ENCODE results near the gene PDE7B.

The PDE7B gene

DNA sequence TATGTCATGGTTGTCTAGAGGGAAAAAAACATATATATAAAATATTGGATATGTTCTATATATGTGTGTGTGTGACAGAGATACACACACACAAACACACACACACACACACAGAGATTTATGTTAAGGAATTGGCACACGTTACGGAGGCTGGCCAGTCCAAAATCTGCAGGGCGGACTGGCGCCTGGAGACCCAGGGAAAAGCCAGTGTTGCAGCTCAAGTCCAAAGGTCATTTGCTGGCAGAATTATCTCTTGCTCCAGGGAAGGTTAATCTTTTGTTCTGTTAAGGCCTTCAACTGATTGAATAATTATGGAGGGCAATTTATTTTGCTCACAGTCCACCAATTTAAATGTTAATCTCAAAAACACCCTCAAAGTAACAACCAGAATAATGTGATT is 37.5 kb upstream of the PDE7B start:
- no peak for DNase-seq (ENCODE audit: extremely low spot score)
- ChIA-PET POLR2A (no interaction called here), CTCF (no interaction called here)
- TF ChIP-seq, protein P1, sequence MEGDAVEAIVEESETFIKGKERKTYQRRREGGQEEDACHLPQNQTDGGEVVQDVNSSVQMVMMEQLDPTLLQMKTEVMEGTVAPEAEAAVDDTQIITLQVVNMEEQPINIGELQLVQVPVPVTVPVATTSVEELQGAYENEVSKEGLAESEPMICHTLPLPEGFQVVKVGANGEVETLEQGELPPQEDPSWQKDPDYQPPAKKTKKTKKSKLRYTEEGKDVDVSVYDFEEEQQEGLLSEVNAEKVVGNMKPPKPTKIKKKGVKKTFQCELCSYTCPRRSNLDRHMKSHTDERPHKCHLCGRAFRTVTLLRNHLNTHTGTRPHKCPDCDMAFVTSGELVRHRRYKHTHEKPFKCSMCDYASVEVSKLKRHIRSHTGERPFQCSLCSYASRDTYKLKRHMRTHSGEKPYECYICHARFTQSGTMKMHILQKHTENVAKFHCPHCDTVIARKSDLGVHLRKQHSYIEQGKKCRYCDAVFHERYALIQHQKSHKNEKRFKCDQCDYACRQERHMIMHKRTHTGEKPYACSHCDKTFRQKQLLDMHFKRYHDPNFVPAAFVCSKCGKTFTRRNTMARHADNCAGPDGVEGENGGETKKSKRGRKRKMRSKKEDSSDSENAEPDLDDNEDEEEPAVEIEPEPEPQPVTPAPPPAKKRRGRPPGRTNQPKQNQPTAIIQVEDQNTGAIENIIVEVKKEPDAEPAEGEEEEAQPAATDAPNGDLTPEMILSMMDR (IDR thresholded peaks at IDR 0.05; ENCODE audit: control extremely low read depth, extremely low read depth, low read depth, missing control alignments): no peak

DNA sequence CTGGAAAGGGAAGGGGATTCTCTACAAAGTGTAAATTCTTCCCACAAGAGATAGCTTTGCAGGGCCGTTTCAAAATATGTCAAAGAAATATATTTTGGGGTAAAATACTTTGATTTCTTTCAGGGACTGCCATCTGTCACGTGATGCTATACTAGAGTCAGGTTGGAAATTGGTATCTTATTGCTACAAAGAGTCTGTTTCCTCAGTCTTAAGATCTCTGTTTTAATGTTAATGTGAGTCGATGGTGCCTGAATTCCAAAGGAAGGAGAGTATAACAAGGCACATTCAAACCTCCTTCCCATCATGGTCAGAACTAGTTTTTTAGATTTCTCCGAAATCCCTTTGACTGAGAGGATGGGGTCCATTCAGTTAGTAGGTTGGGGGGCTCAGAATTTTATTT is 36.3 kb upstream of the PDE7B start:
- no peak for DNase-seq (ENCODE audit: extremely low spot score)
- ChIA-PET CTCF (no interaction called here), POLR2A (no interaction called here)
- TF ChIP-seq, protein P1 (IDR thresholded peaks at IDR 0.05; ENCODE audit: control extremely low read depth, extremely low read depth, low read depth, missing control alignments): no peak

DNA sequence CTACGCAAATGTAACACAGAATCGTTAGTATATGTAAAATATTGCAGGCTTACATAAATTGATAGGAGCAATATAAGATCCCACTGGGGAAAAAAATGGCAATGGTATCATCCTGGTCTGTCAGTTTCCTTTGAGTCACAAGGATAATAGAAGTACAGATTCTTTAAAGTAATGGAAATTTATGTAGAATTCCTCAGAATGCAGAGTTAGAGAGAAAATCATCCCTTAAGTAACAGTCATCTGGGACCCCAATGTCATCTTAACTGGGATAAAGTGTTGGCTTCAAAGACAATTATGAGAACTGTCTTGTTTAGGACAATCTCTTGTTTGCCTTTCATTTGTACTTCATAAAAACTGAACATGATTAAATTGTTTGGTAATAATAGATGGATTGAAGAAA is 34.5 kb upstream of the PDE7B start:
- ChIA-PET CTCF (interaction anchor here (1.4 kb wide), 1 partner anchor 12 kb away, joined by 5 read pairs; no protein-coding TSS in a partner anchor), POLR2A (no interaction called here)
- DNase-seq (ENCODE audit: extremely low spot score): no peak
- TF ChIP-seq, protein P1 (IDR thresholded peaks at IDR 0.05; ENCODE audit: control extremely low read depth, extremely low read depth, low read depth, missing control alignments): no peak

DNA sequence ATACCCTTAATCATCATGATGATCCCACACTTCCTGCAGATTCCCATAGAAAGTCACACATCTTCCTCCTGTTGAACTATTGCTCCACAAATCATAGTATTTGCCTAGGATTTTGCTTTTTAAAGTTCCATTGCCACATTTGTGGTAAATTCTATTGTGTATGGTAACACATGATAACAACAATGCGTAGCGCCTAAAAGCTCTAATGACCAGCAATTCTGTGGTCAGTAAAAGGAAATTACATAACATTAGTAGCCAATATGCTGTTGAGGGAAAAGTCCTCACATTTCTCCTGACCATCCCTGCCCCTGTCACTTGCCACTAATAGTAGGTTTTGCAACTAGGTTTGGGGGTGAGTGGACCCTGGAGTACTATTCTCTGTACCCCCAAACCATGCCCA is 31.8 kb upstream of the PDE7B start:
- CTCF ChIA-PET: interaction anchor here (1.3 to 2.0 kb wide), 2 partner anchors 9 to 14 kb away, joined by 5 to 6 read pairs; no protein-coding TSS in a partner anchor
- POLR2A ChIA-PET: no interaction called here
- no peak for DNase-seq (ENCODE audit: extremely low spot score)
- TF ChIP-seq, protein P1 (IDR thresholded peaks at IDR 0.05; ENCODE audit: control extremely low read depth, extremely low read depth, low read depth, missing control alignments): no peak

DNA sequence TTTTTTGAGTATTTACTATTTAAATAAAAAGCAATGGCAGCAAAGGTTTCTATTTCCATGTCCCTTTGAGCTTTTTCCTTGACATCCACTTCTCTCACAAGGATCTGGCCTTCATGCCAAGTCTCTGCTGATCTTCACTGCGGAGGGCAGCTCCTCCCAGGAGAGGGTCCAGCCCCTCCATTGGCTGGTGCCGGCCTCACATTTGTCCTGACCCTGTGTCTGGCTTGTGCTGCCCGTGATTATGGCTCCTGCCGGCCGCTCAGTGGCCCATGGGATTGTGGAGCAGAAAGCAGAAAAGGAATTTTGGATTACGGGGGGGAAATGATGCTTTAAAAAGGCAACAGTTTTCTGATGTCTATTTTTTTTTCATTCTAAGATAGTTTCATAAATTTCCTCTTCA is 31.2 kb upstream of the PDE7B start:
- ChIA-PET CTCF (interaction anchor here (1.3 to 2.0 kb wide), 2 partner anchors 8 to 13 kb away, joined by 5 to 6 read pairs; no protein-coding TSS in a partner anchor), POLR2A (no interaction called here)
- TF ChIP-seq, protein P1 (IDR thresholded peaks at IDR 0.05; ENCODE audit: control extremely low read depth, extremely low read depth, low read depth, missing control alignments): no peak
- no peak for DNase-seq (ENCODE audit: extremely low spot score)

DNA sequence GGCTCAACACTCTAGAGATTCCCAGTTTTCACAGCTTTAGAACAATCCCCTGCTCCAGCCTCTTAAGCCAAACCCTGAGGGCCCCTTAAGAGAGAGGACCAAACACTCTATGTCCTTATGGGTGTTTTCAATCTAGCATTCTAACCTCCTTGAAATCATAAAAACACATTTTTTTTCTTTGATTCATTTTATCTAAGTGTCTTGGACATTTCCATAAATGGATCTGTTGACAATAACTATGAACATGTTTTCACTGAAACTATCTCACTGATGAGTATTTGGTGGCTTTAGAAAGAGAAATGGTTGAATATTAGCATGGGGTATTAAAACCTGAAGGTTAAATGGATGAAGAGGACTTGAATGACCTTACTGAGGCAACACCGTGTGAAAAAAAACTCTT is 27.6 kb upstream of the PDE7B start:
- ChIA-PET CTCF (no interaction called here), POLR2A (no interaction called here)
- TF ChIP-seq, protein P1 (IDR thresholded peaks at IDR 0.05; ENCODE audit: control extremely low read depth, extremely low read depth, low read depth, missing control alignments): no peak
- no peak for DNase-seq (ENCODE audit: extremely low spot score)

Data from GM10248 (cell line).